ENCODE data around the gene TCN1.
"Not testable (repeated sequence)": the region's sequence is repeated elsewhere in the genome, so short reads cannot be mapped to it uniquely, and the experiment has no call there.

TCN1 gene

GRCh38 chr11:59857439-59858434 lies 8.6 kb downstream of the TCN1 start:
- DNase-seq: peak; percentile 4

- no peak for DNase-seq
Observed at GRCh38 chr11:59854871-59855270, 11.4 kb downstream of the TCN1 start.

- DNase-seq: not testable (repeated sequence)
Observed at GRCh38 chr11:59851416-59851815, 14.9 kb downstream of the TCN1 start.

GRCh38 chr11:59849551-59849950 lies 16.7 kb downstream of the TCN1 start:
- DNase-seq: not testable (repeated sequence)

- DNase-seq: no peak
Observed at GRCh38 chr11:59849129-59849528, 17.2 kb downstream of the TCN1 start.

- DNase-seq: not testable (repeated sequence)
Observed at GRCh38 chr11:59848439-59848838, 17.8 kb downstream of the TCN1 start.

GRCh38 chr11:59847626-59848025 lies 18.7 kb downstream of the TCN1 start:
- DNase-seq: no peak

- DNase-seq: no peak
Observed at GRCh38 chr11:59846556-59846955, 19.7 kb downstream of the TCN1 start.

- no peak for DNase-seq
Observed at GRCh38 chr11:59845399-59845798, 20.9 kb downstream of the TCN1 start, which contains the start of gene CBLIF. TSS of gene CBLIF (minus strand) at chr11:59845499. CDS start at chr11:59845453, 46 bp downstream.

GRCh38 chr11:59842316-59842715 lies 24.0 kb downstream of the TCN1 start:
- no peak for DNase-seq

- no peak for DNase-seq
Observed at GRCh38 chr11:59841514-59841913, 24.8 kb downstream of the TCN1 start.

- DNase-seq: no peak
Observed at GRCh38 chr11:59839615-59840014, 26.7 kb downstream of the TCN1 start.

GRCh38 chr11:59833602-59834001 lies 32.7 kb downstream of the TCN1 start:
- DNase-seq: no peak

- DNase-seq: no peak
Observed at GRCh38 chr11:59829358-59829757, 36.9 kb downstream of the TCN1 start.

GRCh38 chr11:59822989-59823566 lies 43.2 kb downstream of the TCN1 start:
- peak; percentile 76 for DNase-seq

GRCh38 chr11:59818572-59818971 lies 47.7 kb downstream of the TCN1 start:
- DNase-seq: no peak

- DNase-seq: not testable (repeated sequence)
Observed at GRCh38 chr11:59816434-59816833, 49.9 kb downstream of the TCN1 start.

- no peak for DNase-seq
Observed at GRCh38 chr11:59815754-59816153, 50.5 kb downstream of the TCN1 start.

- DNase-seq: no peak
Observed at GRCh38 chr11:59814021-59814420, 52.3 kb downstream of the TCN1 start.

- no peak for DNase-seq
Observed at GRCh38 chr11:59813364-59813763, 52.9 kb downstream of the TCN1 start.

GRCh38 chr11:59812220-59812619 lies 54.1 kb downstream of the TCN1 start:
- DNase-seq: no peak

GRCh38 chr11:59810911-59811259 lies 55.4 kb downstream of the TCN1 start:
- no peak for DNase-seq

GRCh38 chr11:59810189-59810910 lies 55.9 kb downstream of the TCN1 start, which contains the start of gene MRPL16:
TSS of gene MRPL16 (minus strand) at chr11:59810778. CDS start at chr11:59810658, 120 bp downstream.
- peak; percentile 97 for DNase-seq

Measured in NCI-H69 (cell line).